A549 (cell line): Measurements from ENCODE around the gene SPATA16. TPM values are rescaled to one million over a fixed set of nuclear protein-coding genes. Genes with fewer than 3 reads are reported as not detected.
A peak's percentile ranks its signal among the peaks of the same experiment; 100 is the strongest.

Experiments
- ATAC-seq, 2 experiments: fragments of 200-7000 bp in 1 of 2; fragments of >200 bp in 1 of 2; cut with Nextera tagmentation in 1 of 2; cut with Tn5 transposase in 1 of 2; 3 replicates each; pipeline versions ENCODE4 v1.8.0 to v1.9.1; 2018 to 2020; ENCODE audit warnings: mild to moderate bottlenecking in 1 of 2, moderate library complexity in 1 of 2
- CTCF ChIA-PET: fragments of 300-600 bp; sonication (Branson Sonifier 250); formaldehyde crosslinking; extraction: SDS; loops from one replicate; lab custom pipeline; 2021; ENCODE audit warnings: antibody characterized with exemption, inconsistent platforms; lab: Yijun Ruan, JAX
- POLR2A ChIA-PET: fragments of 350-600 bp; formaldehyde crosslinking; extraction: SDS; loops from one replicate; lab custom pipeline; 2021; ENCODE audit warnings: antibody characterized with exemption, inconsistent platforms; lab: Yijun Ruan, JAX
- DNase-seq, 2 experiments: peaks; one replicate each; pipeline versions ENCODE4 v3.0.0 to v3.0.0-alpha.2; 2011 to 2016; ENCODE audit warnings: low read depth in 1 of 2, low spot score in 1 of 2
- FAIRE-seq: peaks from 2 replicates; lab custom pipeline; 2011; peaks lifted over from hg19 to GRCh38; lab: Jason Lieb, UNC
- H3K27ac ChIP-seq, 2 experiments: fragments of >200 bp; sonication (Bioruptor Twin); formaldehyde crosslinking; 3 replicates each; pipeline ENCODE4 v1.5.1; 2016 to 2017
- H3K4me1 ChIP-seq: fragments of >200 bp; sonication (Bioruptor Twin); formaldehyde crosslinking; 3 replicates; pipeline ENCODE4 v1.6.1; 2016
- H3K4me2 ChIP-seq: fragments of >200 bp; sonication (Bioruptor Twin); formaldehyde crosslinking; 3 replicates; pipeline ENCODE4 v1.6.1; 2016
- H3K4me3 ChIP-seq: fragments of >200 bp; sonication (Bioruptor Twin); formaldehyde crosslinking; 3 replicates; pipeline ENCODE4 v1.5.1; 2016
- H3K9me3 ChIP-seq: fragments of >200 bp; sonication (Bioruptor Twin); formaldehyde crosslinking; 3 replicates; pipeline ENCODE4 v1.6.1; 2016
- BCL3 ChIP-seq: fragments of >200 bp; sonication (Bioruptor Twin); formaldehyde crosslinking; IDR thresholded peaks from 3 replicates; pipeline ENCODE4 v1.6.1; 2016
- CEBPB ChIP-seq, 2 experiments: fragments of >200 bp in 1 of 2; sonication (Bioruptor Twin) in 1 of 2; formaldehyde crosslinking in 1 of 2; IDR thresholded peaks; 2 replicates each; pipeline ENCODE4 v1.6.1; 2012 to 2016
- CHD2 ChIP-seq: fragments of 150-350 bp; IDR thresholded peaks from 2 replicates; pipeline ENCODE4 v1.6.1; 2014; ENCODE audit warnings: low read length; ENCODE audit not compliant: partially characterized antibody
- CHD4 ChIP-seq: fragments of 200-600 bp; sonication (generic); IDR thresholded peaks from 2 replicates; pipeline ENCODE4 v1.6.1; 2016; ENCODE audit warnings: antibody characterized with exemption, mild to moderate bottlenecking, borderline replicate concordance
- E2F6 ChIP-seq: IDR thresholded peaks from 2 replicates; pipeline ENCODE4 v1.6.1; 2012; ENCODE audit warnings: low read depth, borderline replicate concordance
- EHMT2 ChIP-seq: fragments of 200-600 bp; sonication (generic); IDR thresholded peaks from 2 replicates; pipeline ENCODE4 v1.6.1; 2016; ENCODE audit warnings: antibody characterized with exemption, low read depth, mild to moderate bottlenecking, moderate library complexity
- ELK1 ChIP-seq: fragments of 150-350 bp; IDR thresholded peaks from 2 replicates; pipeline ENCODE4 v1.6.1; 2014; ENCODE audit warnings: low read depth, mild to moderate bottlenecking, low read length
- EP300 ChIP-seq, 2 experiments: fragments of >200 bp; sonication (Bioruptor Twin); formaldehyde crosslinking; IDR thresholded peaks; 2 replicates in 1 of 2; 3 replicates in 1 of 2; pipeline ENCODE4 v1.6.1; 2016 to 2017
- ESRRA ChIP-seq: fragments of 150-350 bp; IDR thresholded peaks from 2 replicates; pipeline ENCODE4 v1.6.1; 2014; ENCODE audit warnings: mild to moderate bottlenecking, low read length, borderline replicate concordance
- GATA3 ChIP-seq: IDR thresholded peaks from 2 replicates; pipeline ENCODE4 v1.6.1; 2012; ENCODE audit warnings: borderline replicate concordance
- HEYL ChIP-seq: fragments of 250-450 bp; sonication (Bioruptor Pico); IDR thresholded peaks from 2 replicates; pipeline ENCODE4 v1.8.0; 2021; ENCODE audit warnings: mild to moderate bottlenecking, moderate library complexity
- HOXB13 ChIP-seq: fragments of 250-450 bp; sonication (Bioruptor Pico); IDR thresholded peaks from 2 replicates; pipeline ENCODE4 v1.5.0; 2020; ENCODE audit warnings: low read depth, mild to moderate bottlenecking, moderate library complexity
- JUNB ChIP-seq: fragments of >200 bp; sonication (Bioruptor Twin); formaldehyde crosslinking; IDR thresholded peaks from 2 replicates; pipeline ENCODE4 v1.6.1; 2016
- KDM1A ChIP-seq: fragments of 200-600 bp; sonication (generic); IDR thresholded peaks from 2 replicates; pipeline ENCODE4 v1.6.1; 2016; ENCODE audit warnings: low read depth, mild to moderate bottlenecking
- KDM5A ChIP-seq: fragments of 200-600 bp; sonication (generic); IDR thresholded peaks from 2 replicates; pipeline ENCODE4 v1.6.1; 2016; ENCODE audit warnings: antibody characterized with exemption, mild to moderate bottlenecking
- MAFK ChIP-seq: fragments of 450-650 bp; IDR thresholded peaks from 2 replicates; pipeline ENCODE4 v1.6.1; 2014; ENCODE audit not compliant: partially characterized antibody
- NR3C1 ChIP-seq: fragments of >200 bp; sonication (Bioruptor Twin); formaldehyde crosslinking; IDR thresholded peaks from 3 replicates; pipeline ENCODE4 v1.6.1; 2017
- RFX5 ChIP-seq: fragments of 450-650 bp; IDR thresholded peaks from 2 replicates; pipeline ENCODE4 v1.7.1; 2014; ENCODE audit warnings: antibody characterized with exemption, mild to moderate bottlenecking, moderate library complexity
- SMC3 ChIP-seq: fragments of >200 bp; sonication (Bioruptor Twin); formaldehyde crosslinking; IDR thresholded peaks from 3 replicates; pipeline ENCODE4 v1.6.1; 2018; ENCODE audit warnings: inconsistent platforms
- SREBF2 ChIP-seq: fragments of 450-650 bp; IDR thresholded peaks from 2 replicates; pipeline ENCODE4 v1.6.1; 2014; ENCODE audit warnings: mild to moderate bottlenecking, moderate library complexity
- ZNF302 ChIP-seq: fragments of 250-450 bp; sonication (Bioruptor Pico); IDR thresholded peaks from 2 replicates; pipeline ENCODE4 v1.9.0; 2021; ENCODE audit warnings: inconsistent platforms, mild to moderate bottlenecking, moderate library complexity
- ZSCAN20 ChIP-seq: fragments of 250-450 bp; sonication (Bioruptor Pico); IDR thresholded peaks from 2 replicates; pipeline ENCODE4 v1.8.0; 2022; ENCODE audit warnings: mild to moderate bottlenecking, moderate library complexity
- WGBS: methylation state at CpG from one replicate; pipeline ENCODE4 v1.1.6; 2017; ENCODE audit errors: missing lambda C conversion rate; 5-methylcytosine and 5-hydroxymethylcytosine counted together
- polyA plus RNA-seq, 4 experiments: library from polyadenylated mRNA; depleted of rRNA in 3 of 4; stranded (reverse); fragments of >200 nt; fragmentation: RNase III in 1 of 4; extraction: RNeasy Plus Mini Kit Qiagen cat#74134 plus additional on column Dnase treatment in 1 of 4; gene quantifications; 2 replicates in 3 of 4; 3 replicates in 1 of 4; pipeline ENCODE4 v1.2.3, GENCODE V29; 2011 to 2017
- TF ChIP-seq, protein P1 (sequence below): IDR thresholded peaks from 2 replicates; pipeline ENCODE4 v1.6.1; 2012
- TF ChIP-seq, protein P2 (sequence below): fragments of 250-450 bp; sonication (Bioruptor Pico); IDR thresholded peaks from 2 replicates; pipeline ENCODE4 v1.5.0; 2021; ENCODE audit warnings: mild to moderate bottlenecking, moderate library complexity, borderline replicate concordance

The SPATA16 gene
- polyA plus RNA-seq, 2 of the 4 experiments (the other 2 are of a cell fraction): not detected

DNA sequence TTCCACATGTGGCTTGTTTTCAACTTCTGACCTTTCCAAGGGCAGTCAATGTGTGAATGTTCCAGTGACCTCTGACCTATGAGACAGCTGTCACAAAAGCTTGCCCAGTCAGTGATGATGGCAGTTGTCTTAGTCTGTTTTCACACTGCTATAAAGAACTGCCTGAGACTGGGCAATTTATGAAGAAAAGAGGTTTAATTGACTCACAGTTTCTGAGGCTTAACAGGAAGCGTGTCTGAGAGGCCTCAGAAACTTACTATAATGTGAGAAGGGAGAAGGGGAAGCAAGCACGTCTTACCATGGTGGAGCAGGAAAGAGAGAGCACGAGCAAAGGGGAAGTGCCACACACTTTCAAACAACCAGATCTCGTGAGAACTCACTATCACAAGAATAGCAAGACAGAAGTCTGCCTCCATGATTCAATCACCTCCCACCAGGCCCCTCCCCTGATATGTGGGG lies 294.9 kb downstream of the SPATA16 start:
- ATAC-seq: no peak
- Histone ChIP-seq H3K4me2 (no peak overlapping the region), H3K9me3 (no peaks in the 10 kb centered on the region), H3K4me1 (no peaks in the 10 kb centered on the region), H3K27ac (no peak overlapping the region), H3K4me3 (no peak overlapping the region)
- WGBS: 37% methylated on average over 4 of the region's 4 CpGs
- ChIA-PET CTCF (no interaction called here), POLR2A (no interaction called here)
- no peak for DNase-seq
- peak; percentile 7 for FAIRE-seq
- TF ChIP-seq ZNF302 (CRISPR knock-in tag) (no peak), JUNB (no peak), ZSCAN20 (no peak), RFX5 (no peak), ELK1 (no peak), EP300 (IDR thresholded peaks at IDR 0.05) (no peak), NR3C1 (no peak), GATA3 (no peak), CHD4 (no peak), CHD2 (no peak)
- TF ChIP-seq, protein P1, sequence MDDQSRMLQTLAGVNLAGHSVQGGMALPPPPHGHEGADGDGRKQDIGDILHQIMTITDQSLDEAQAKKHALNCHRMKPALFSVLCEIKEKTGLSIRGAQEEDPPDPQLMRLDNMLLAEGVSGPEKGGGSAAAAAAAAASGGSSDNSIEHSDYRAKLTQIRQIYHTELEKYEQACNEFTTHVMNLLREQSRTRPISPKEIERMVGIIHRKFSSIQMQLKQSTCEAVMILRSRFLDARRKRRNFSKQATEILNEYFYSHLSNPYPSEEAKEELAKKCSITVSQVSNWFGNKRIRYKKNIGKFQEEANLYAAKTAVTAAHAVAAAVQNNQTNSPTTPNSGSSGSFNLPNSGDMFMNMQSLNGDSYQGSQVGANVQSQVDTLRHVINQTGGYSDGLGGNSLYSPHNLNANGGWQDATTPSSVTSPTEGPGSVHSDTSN: no peak

GRCh38 chr3:172844428-172844827 lies 296.6 kb downstream of the SPATA16 start:
- Histone ChIP-seq H3K4me2 (no peak overlapping the region), H3K9me3 (no peaks in the 10 kb centered on the region), H3K27ac (no peak overlapping the region), H3K4me1 (no peaks in the 10 kb centered on the region), H3K4me3 (no peak overlapping the region)
- WGBS: 50% methylated on average over 4 of the region's 4 CpGs
- FAIRE-seq: no peak
- DNase-seq: no peak
- no peak; a peak in 2 of 6 replicates for ATAC-seq
- no peak for TF ChIP-seq HOXB13 (CRISPR knock-in tag)
- POLR2A ChIA-PET: no interaction called here
- CTCF ChIA-PET: no interaction called here

- Histone ChIP-seq H3K4me3 (no peak overlapping the region), H3K4me2 (no peak overlapping the region), H3K4me1 (no peaks in the 10 kb centered on the region), H3K9me3 (no peaks in the 10 kb centered on the region), H3K27ac (no peak overlapping the region)
- CTCF ChIA-PET: no interaction called here
- TF ChIP-seq JUNB (no peak), MAFK (no peak), CHD4 (no peak)
- FAIRE-seq (no peak), DNase-seq (no peak), ATAC-seq (no peak)
- POLR2A ChIA-PET: no interaction called here
- 3% methylated on average over 4 of the region's 4 CpGs for WGBS
These were observed 300.1 kb downstream of the SPATA16 start for GRCh38 chr3:172840913-172841312.

DNA sequence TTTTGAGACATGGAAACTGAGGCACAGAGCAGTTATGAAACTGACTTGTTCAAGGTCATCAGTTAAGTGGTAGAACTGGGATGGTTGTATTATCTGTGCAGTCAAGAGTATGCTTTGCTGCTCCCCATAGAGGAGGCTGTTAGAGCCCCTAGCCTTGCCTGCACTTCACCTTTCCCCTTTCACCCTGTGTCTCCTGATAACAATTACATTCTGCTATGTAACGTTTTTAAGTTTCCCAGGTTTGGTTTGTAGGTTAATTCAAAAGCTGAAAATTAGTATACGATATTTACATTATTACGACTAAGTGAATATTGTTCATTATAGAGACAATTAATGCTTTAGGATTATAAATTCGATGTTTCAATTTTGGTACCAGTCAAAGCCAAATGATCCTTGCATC lies 300.6 kb downstream of the SPATA16 start:
- Histone ChIP-seq H3K9me3 (no peaks in the 10 kb centered on the region), H3K4me3 (no peak overlapping the region), H3K4me2 (no peak overlapping the region), H3K4me1 (no peaks in the 10 kb centered on the region), H3K27ac (no peak overlapping the region)
- no peak for FAIRE-seq
- no peak for DNase-seq
- ChIA-PET CTCF (no interaction called here), POLR2A (no interaction called here)
- WGBS: 57% methylated on average over 4 of the region's 4 CpGs
- TF ChIP-seq JUNB (no peak), EHMT2 (no peak), ESRRA (no peak), NR3C1 (no peak), HEYL (CRISPR knock-in tag) (no peak), SREBF2 (no peak), SMC3 (no peak), KDM5A (no peak), BCL3 (no peak), HOXB13 (CRISPR knock-in tag) (no peak), KDM1A (no peak), E2F6 (no peak), CEBPB (IDR thresholded peaks at IDR 0.05) (no peak)
- TF ChIP-seq, protein P2, sequence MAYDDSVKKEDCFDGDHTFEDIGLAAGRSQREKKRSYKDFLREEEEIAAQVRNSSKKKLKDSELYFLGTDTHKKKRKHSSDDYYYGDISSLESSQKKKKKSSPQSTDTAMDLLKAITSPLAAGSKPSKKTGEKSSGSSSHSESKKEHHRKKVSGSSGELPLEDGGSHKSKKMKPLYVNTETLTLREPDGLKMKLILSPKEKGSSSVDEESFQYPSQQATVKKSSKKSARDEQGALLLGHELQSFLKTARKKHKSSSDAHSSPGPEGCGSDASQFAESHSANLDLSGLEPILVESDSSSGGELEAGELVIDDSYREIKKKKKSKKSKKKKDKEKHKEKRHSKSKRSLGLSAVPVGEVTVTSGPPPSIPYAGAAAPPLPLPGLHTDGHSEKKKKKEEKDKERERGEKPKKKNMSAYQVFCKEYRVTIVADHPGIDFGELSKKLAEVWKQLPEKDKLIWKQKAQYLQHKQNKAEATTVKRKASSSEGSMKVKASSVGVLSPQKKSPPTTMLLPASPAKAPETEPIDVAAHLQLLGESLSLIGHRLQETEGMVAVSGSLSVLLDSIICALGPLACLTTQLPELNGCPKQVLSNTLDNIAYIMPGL (CRISPR knock-in tag): no peak
- ATAC-seq: no peak
